Mammary epithelial cell (primary cell): ENCODE results near the gene BCR.

Experiments used
- CTCF ChIP-seq, 2 donors: IDR thresholded peaks in 1 of 2; conservative IDR thresholded peaks in 1 of 2; 2 replicates each; pipeline ENCODE4 v1.5.1; 2011 to 2012; ENCODE audit warnings: inconsistent platforms in 2 of 2, low read length in 2 of 2, mild to moderate bottlenecking in 2 of 2, control low read depth in 1 of 2, low read depth in 1 of 2; ENCODE audit not compliant: insufficient read depth in 1 of 2; ENCODE audit errors: extremely low read depth in 1 of 2
- EZH2 ChIP-seq: IDR thresholded peaks from 2 replicates; pipeline ENCODE4 v1.6.1; 2012; ENCODE audit warnings: low read length, inconsistent platforms, borderline replicate concordance

GRCh38 chr22:23138584-23139435 is 41.5 kb upstream of the BCR start:
- TF ChIP-seq CTCF (conservative IDR thresholded peaks at IDR 0.05 in 1 of 2, IDR thresholded peaks at IDR 0.05 in 1 of 2; ENCODE audit: extremely low read depth in 1 of 2, insufficient read depth in 1 of 2, low read depth in 1 of 2, low read length in 2 of 2): no peak
- no peak for TF ChIP-seq EZH2
